GM12801 (cell line): ENCODE measurements around the gene TTC28.

Experiments used
- TF ChIP-seq, protein P1 (sequence below): IDR thresholded peaks from one replicate; pipeline ENCODE4 v1.5.1; 2011; ENCODE audit warnings: control low read depth; ENCODE audit not compliant: insufficient read length; ENCODE audit errors: extremely low read depth

TTC28 gene

DNA sequence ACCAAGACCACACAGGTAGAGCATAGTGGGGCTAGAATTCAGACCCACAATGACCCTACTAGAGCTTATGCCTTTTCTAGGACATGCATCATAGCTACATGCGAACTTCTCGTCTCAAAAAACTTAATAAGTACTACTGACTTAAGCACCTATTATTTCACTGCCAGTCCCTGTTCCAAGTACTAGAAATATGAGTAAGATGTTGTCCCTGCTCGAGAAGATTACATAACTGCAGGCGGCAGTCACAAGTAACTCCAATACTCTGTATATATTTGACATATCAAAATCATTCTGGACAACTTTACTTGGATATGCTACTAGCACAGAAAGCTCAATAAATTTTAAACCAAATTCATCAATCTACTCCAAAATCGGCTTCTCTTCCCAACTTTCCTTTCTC lies 235.0 kb downstream of the TTC28 start:
- TF ChIP-seq, protein P1, sequence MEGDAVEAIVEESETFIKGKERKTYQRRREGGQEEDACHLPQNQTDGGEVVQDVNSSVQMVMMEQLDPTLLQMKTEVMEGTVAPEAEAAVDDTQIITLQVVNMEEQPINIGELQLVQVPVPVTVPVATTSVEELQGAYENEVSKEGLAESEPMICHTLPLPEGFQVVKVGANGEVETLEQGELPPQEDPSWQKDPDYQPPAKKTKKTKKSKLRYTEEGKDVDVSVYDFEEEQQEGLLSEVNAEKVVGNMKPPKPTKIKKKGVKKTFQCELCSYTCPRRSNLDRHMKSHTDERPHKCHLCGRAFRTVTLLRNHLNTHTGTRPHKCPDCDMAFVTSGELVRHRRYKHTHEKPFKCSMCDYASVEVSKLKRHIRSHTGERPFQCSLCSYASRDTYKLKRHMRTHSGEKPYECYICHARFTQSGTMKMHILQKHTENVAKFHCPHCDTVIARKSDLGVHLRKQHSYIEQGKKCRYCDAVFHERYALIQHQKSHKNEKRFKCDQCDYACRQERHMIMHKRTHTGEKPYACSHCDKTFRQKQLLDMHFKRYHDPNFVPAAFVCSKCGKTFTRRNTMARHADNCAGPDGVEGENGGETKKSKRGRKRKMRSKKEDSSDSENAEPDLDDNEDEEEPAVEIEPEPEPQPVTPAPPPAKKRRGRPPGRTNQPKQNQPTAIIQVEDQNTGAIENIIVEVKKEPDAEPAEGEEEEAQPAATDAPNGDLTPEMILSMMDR, result no peak

DNA sequence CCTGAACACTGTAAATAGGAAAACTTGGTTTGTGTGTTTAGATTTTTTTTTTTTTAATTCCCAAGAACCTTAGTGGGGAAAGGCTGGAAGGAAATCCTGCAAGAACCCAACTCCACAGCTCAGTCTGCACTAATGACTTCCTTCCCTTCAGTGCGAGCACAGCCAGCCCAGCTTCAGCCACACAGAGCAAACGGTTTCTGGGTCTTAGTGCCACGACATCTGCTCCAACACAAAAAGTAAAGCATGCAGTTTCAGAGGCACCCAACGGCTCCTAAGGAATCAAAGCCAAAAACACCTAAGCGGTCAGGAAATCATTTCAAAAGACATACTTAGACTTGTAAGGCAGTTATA lies 236.1 kb downstream of the TTC28 start:
- TF ChIP-seq, protein P1, result no peak

DNA sequence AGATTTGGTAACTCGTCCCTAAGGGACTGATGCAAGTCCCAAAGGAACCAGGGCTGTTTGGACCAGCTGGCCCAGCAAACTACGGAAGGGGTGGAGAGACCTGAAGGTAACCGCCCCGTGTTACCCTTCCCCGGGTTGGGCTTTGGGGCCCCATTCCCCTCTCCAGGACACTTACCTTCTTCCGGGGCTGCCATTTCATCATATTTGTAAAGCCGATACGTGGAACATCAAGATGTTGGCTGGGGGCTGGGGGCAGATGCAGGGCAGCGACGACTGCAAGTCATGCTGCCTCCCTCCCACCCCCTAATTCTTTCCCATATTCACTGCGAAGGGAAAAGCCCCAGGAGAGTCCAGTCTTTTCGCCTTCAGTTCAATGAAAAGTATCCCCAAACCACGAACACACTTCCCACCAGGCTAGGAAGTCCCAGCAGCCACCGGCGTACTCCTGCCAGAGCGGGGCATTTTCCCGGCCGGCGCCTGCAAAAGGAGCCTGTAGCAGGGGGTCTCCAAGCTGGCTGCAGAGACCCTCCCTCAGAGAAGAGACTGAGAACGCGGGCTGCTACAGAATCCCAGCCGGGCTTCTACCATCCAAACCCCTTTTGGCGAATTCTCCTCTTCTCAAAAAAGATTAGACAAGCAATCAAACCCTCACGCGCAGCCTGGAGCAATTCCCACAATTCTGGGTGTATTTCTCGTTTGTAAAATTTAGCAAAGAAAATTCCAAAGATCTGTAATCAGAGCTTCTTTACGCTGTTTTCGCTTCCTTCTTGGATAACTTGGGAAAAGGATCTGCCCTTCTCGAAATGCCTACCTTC lies 236.7 kb downstream of the TTC28 start:
- TF ChIP-seq, protein P1, result no peak

DNA sequence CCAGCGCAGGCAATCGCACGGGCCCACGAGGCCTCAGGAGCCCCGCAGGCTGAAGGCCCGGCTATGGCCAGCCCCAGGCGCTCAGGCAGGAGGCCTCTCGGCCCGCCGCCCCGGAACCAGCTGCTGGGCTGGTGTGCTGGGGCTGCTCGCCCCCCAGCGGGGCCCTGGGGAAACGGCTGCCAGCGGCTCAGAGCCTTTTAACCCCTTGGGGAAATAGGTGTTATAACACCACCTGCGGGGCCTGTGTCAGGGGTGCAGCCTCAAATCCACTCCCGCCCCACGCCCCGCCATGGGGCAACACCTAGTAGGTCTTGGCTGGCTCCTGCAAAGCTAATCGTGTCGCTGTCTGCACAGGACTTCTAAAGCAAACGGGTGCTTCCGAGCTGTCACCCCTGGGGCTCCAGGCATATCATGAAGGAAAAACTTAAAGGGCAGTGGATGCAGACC lies 237.4 kb downstream of the TTC28 start:
- TF ChIP-seq, protein P1, result no peak

GRCh38 chr22:28441720-28442263 lies 237.8 kb downstream of the TTC28 start:
- TF ChIP-seq, protein P1, result no peak

DNA sequence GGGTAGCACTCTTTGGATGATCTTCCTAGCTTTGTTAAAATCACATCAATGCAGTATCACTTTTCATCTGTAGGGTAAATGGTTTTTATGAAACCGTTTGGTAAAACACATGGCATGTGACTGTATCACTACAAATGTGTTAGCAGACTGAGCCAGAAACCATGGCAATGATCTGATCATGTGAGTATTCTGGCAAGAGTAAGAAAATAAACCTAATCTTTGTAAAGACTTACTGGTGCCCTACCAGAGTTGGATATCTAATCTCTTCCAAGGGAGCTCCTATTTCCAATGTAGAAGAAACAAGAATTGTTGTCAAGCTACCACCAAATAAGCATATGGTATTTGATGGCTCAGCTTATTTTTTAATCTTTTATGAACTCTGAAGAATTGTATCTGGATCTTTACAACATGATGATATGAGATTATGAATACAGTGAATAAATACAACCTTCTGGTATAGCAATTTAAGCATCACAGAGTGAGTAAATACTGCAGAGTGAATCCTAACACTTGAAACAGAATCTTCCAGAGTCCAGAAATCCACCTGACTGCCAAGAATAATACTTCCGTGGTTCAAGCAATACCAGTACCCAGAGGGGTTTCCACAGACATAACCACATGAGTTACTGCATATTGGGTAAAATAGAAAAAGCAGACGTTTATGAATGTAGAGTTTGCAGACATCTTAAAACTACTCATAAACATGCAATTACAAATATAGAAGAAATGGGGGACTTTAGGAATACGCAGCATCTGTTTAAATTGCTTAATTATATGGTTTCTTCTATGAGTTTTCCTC lies 238.8 kb downstream of the TTC28 start:
- TF ChIP-seq, protein P1, result no peak

- TF ChIP-seq, protein P1, result no peak
Measured at GRCh38 chr22:28438183-28438768, 241.4 kb downstream of the TTC28 start.
